ENCODE measurements around the gene BIRC2. TPM values are rescaled to one million over a fixed set of nuclear protein-coding genes. Genes with fewer than 3 reads are reported as not detected.

BIRC2 gene
- total and polyA plus RNA-seq, 9 of the 15 experiments (the other 6 are each of a cell fraction or from before 2014, with no cell fraction given), result 14.3 to 45.9 (median 20.7) TPM

DNA sequence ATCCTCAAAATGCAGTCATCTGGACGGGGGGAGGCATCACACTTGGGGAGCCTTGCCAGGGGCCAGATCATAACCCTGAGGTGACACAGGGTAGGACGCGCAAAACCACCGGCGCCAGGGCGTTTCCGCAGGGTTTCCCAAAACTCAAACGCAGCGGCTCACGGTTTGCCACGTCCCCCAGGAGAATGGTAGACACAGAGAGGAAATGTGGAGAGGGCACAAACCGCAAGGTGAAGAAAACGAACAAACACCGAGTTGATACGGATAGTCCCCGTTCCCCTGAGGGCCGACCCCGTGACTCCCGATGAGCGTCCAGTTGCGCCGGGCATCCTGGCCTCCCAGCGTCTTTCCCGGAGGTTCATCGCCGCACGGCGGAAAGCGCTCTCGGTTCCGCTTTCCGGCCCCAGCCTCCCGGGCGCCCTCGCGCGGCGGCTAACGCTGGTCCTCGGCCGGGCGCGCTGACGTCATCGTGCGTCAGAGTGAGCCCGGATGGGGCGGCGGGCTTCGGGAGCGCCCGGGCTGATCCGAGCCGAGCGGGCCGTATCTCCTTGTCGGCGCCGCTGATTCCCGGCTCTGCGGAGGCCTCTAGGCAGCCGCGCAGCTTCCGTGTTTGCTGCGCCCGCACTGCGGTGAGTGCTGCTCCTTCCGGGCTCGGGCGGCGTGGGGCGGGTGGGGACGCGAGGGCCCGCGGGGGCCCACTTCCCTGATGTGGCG, at the start of gene BIRC2 (continued):
- TF ChIP-seq SLC30A9 (CRISPR knock-in tag; IDR thresholded peaks at IDR 0.05), result no peak
- peak; percentile 83; the same call in 1 of the 2 replicates for TF ChIP-seq TOE1 (IDR thresholded peaks at IDR 0.05; ENCODE audit: borderline replicate concordance)
- TF ChIP-seq TOE1 (CRISPR knock-in tag; IDR thresholded peaks at IDR 0.05; ENCODE audit: borderline replicate concordance, low read depth), result 0 out of 2 replicates have a peak, but pooled peaks have one; percentile 46
- TF ChIP-seq TAF9B (IDR thresholded peaks at IDR 0.05; ENCODE audit: partially characterized antibody), result peak; percentile 72
- no peak for TF ChIP-seq HNRNPL (IDR thresholded peaks at IDR 0.05; ENCODE audit: low read depth, low read length)
- no peak for TF ChIP-seq HDAC3 (IDR thresholded peaks at IDR 0.05; ENCODE audit: borderline replicate concordance, partially characterized antibody)
- TF ChIP-seq YBX1 (IDR thresholded peaks at IDR 0.05), result no peak
- peak; percentile 34; the same call in 1 of the 2 replicates for TF ChIP-seq ARID1B (IDR thresholded peaks at IDR 0.05)
- no peak for TF ChIP-seq TAL1 (IDR thresholded peaks at IDR 0.05)
- peak; percentile 83 for TF ChIP-seq DEAF1 (CRISPR knock-in tag; IDR thresholded peaks at IDR 0.05)
- no peak for TF ChIP-seq TARDBP (IDR thresholded peaks at IDR 0.05)
- TF ChIP-seq ETV6 (IDR thresholded peaks at IDR 0.05; ENCODE audit: borderline replicate concordance in 1 of 2, low read depth in 2 of 2, low read length in 1 of 2), result peak in 1 of 2 experiments; percentile 61; a peak in 1 of 4 replicates
- TF ChIP-seq ETV6 (CRISPR knock-in tag; IDR thresholded peaks at IDR 0.05; ENCODE audit: borderline replicate concordance), result no peak
- peak in 1 of 2 experiments; percentile 96; a peak in 2 of 4 replicates for TF ChIP-seq ZNF639 (CRISPR knock-in tag; conservative IDR thresholded peaks at IDR 0.05 in 1 of 2, IDR thresholded peaks at IDR 0.05 in 1 of 2)
- no peak for TF ChIP-seq CREB5 (CRISPR knock-in tag; IDR thresholded peaks at IDR 0.05)
- no peak for TF ChIP-seq KAT2B (IDR thresholded peaks at IDR 0.05; ENCODE audit: low read depth, low read length)
- TF ChIP-seq PHTF2 (CRISPR knock-in tag; IDR thresholded peaks at IDR 0.05), result no peak
- 0 out of 2 replicates have a peak, but pooled peaks have one; percentile 44 for TF ChIP-seq SMAD3 (CRISPR knock-in tag; conservative IDR thresholded peaks at IDR 0.05)
- TF ChIP-seq, protein P1, sequence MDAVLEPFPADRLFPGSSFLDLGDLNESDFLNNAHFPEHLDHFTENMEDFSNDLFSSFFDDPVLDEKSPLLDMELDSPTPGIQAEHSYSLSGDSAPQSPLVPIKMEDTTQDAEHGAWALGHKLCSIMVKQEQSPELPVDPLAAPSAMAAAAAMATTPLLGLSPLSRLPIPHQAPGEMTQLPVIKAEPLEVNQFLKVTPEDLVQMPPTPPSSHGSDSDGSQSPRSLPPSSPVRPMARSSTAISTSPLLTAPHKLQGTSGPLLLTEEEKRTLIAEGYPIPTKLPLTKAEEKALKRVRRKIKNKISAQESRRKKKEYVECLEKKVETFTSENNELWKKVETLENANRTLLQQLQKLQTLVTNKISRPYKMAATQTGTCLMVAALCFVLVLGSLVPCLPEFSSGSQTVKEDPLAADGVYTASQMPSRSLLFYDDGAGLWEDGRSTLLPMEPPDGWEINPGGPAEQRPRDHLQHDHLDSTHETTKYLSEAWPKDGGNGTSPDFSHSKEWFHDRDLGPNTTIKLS (IDR thresholded peaks at IDR 0.05; ENCODE audit: borderline replicate concordance, low read depth), result peak; percentile 95
- TF ChIP-seq CBFB (CRISPR knock-in tag; IDR thresholded peaks at IDR 0.05), result peak; percentile 44; the same call in 1 of the 2 replicates
- no peak for TF ChIP-seq LEF1 (IDR thresholded peaks at IDR 0.05)
- TF ChIP-seq XRCC3 (IDR thresholded peaks at IDR 0.05), result no peak
- no peak for TF ChIP-seq EHMT2 (IDR thresholded peaks at IDR 0.05)

Measured in K562 (cell line).